Hematopoietic multipotent progenitor cell treated with erythropoietin and hydrocortisone succinate and interleukin-3 and kit ligand, for 15 days (in vitro differentiated cells): Measurements from ENCODE around the gene NPHP1.
"Not testable (repeated sequence)": the region's sequence is repeated elsewhere in the genome, so short reads cannot be mapped to it uniquely, and the experiment has no call there.

Experiments used
- DNase-seq: peaks from one replicate; pipeline ENCODE4 v3.0.0-alpha.2; 2015; ENCODE audit warnings: low spot score

The NPHP1 gene

DNA sequence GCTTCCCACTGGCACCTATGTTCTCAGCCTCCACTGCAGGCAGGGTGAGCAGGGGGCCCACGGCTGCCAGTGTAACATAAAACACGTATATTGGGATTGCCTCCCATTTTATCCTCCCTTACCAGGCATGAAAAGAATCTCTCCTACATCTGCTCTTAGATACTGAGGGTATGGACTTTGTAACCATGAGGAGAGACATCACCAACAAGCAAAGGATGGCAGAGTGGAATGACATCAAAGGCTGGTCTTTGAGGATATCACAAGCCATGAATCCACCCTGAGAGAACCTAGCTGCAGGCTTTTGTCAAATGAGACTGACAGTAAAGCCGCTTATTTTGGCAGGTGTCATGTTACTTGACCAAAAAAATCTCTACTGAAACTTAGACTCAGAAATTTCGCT is 7.4 kb downstream of the NPHP1 start:
- DNase-seq: no peak

DNA sequence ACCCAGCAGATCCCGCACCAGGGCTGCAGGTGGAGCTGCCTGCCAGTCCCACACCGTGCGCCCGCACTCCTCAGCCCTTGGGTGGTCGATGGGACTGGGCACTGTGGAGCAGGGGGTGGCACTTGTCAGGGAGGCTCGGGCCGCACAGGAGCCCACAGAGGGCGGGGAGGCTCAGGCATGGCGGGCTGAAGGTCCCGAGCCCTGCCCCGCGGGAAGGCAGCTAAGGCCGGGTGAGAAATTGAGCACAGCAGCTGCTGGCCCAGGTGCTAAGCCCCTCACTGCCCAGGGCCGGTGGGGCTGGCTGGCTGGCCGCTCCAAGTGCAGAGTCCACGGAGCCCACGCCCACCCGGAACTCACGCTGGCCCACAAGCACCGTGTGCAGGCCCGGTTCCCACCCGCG is 14.6 kb downstream of the NPHP1 start:
- not testable (repeated sequence) for DNase-seq

DNA sequence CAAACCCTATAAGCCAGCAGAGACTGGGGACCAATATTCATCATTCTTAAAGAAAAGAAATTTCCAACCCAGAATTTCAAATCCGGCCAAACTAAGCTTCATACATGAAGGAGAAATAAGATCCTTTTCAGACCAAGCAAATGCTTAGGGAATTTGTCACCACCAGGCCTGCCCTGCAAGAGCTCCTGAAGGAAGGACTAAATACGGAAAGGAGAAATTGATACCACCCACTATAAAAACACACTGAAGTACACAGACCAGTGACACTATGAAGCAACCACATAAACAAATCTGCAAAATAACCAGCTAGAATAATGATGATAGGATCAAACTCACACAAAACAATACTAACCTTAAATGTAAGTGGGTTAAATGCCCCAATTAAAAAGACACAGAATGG is 22.4 kb downstream of the NPHP1 start:
- no peak for DNase-seq

DNA sequence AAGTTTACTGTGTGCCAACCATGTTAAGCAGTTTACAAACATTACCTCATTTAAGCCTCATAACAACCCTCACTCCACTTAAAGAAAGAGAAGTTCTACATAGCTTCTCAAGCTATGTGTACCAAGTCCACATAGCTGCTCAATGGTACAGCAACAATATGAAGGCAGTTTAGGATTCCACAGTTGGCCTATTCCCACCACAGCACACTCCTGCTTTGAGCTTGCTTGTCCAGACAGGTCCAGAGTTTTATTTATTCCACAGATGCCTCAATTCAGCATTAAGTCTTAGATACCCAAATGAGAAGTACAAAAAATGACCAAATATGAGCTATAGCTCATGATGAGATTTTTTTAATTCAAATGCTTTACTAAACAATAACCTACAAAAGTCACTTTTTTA is 24.8 kb downstream of the NPHP1 start:
- DNase-seq: no peak

DNA sequence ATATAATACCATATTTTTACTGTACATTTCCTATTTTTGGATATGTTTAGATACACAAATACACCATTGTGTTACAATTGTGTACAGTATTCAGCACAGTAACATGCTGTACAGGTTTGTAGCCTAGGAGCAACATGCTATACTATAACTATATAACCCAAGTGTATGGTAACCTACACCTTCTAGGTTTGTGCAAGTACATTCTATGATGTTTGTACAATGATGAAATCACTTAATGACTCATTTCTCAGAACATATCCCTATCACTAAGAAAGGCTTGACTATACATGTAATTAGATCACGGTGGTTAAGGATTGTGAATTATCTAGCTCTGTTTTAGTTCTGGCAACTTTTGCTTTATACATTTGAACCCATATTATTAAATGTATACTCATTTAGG is 31.3 kb downstream of the NPHP1 start:
- DNase-seq: no peak

DNA sequence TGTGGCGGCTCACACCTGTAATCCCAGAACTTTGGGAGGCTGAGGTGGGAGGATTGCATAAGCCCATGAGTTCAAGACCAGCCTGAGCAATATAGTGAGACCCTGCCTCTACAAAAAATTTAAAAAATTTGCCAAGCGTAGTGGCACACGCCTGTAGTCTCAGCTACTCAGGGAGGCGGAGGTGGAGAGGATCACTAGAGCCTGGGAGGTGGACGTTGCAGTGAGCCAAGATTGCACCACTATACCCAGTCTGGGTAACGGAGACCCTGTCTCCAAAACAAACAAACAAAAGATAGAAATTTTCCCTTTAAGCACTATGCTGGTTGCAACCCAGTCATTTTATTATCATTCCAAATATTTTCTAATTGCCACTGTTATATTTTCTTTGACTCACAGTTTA is 32.3 kb downstream of the NPHP1 start:
- DNase-seq: no peak

DNA sequence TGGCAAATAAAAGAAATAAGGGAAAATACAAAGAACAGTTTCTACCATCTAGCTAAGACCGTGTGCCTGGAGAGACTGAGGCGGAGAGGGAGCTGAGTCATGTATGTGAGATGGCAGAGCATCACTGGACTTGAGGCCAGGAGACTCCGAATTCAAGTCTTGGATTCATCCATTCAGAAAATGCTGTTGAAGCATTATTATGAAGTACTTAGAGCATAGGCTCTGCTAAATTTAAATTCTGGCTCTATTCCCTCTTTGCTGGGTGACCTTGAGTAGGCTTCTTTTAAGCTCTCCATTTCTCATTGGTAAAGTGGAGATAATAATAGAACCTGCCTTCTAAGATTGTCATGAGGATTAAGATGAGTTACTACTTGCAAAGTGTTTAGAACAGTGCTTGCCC is 34.7 kb downstream of the NPHP1 start:
- no peak for DNase-seq

DNA sequence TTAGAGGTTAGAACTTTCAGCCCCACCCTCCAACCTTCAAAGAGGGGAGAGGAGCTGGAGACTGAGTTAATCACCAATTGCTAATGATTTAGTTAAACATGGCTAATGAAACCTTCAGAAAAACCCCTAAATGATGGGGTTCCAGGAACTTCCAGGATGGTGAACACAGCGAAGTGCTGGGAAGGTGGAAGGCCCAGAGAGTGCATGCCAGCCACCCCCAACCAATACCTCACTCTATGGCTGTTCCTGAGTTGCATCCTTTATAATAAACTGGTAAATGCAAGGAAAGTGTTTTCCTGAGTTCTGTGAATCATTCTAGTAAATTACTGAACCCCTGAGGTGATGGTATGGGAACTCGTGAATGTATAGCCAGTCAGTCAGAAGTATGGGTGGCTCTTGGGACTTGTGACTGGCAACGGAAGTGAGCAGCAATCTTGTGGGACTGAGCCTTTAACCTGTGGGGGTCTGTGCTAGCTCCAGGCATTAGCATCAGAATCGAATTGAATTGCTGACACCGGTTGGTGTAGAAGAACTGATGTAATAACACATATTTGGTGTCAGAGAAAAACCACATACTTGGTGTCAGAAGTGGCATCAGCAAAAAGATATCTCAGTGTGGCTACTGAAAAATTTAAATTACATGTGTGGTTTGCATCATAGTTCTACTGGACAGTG is 37.4 kb downstream of the NPHP1 start:
- no peak for DNase-seq

DNA sequence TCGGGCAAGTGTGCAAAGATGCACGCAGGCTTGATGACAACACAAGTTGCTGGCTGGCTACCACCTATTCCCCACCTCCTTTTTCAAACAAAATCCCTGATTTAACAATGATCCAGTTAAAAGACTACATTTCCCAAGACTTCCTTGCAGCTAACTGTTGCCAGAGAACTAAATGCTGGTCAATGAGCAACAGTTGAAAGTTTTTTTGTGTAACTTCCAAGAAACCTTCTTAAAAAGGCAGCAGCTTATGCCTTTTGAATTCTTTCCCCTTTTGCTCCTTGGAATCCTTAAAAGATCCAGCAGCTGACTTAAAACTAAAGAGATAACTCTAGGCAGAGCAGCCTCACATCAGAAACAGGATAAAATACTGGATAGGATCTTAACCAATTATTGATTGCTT is 38.5 kb downstream of the NPHP1 start:
- no peak for DNase-seq

DNA sequence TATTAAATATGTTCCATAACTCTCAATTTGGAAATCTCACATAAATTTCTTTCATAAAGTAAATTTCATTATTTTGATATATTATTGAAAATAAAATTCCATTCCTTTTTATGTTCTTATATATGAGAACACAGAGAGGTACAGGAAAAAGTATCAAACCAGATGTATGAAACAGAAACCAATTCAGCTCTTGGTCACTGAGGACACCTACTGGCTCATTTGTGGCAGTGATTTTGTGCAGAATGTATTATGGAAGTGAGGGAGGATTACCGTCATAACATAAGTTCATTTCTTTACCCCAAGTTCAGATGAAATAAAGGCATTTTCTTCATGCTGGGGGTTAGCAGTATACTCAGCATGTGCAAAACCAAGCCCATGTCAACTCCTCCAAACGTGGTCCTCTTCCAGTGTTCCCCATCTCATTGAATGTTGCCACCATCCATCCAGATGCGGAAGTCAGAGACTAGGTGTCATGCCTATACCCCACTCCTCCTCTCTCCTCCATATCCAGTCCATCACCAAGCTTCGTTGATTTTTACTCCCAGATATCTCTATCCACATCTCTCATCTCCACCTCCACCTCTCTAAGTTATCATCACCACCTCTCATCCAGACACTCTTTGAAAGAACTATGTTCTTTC is 47.5 kb downstream of the NPHP1 start:
- DNase-seq: no peak

DNA sequence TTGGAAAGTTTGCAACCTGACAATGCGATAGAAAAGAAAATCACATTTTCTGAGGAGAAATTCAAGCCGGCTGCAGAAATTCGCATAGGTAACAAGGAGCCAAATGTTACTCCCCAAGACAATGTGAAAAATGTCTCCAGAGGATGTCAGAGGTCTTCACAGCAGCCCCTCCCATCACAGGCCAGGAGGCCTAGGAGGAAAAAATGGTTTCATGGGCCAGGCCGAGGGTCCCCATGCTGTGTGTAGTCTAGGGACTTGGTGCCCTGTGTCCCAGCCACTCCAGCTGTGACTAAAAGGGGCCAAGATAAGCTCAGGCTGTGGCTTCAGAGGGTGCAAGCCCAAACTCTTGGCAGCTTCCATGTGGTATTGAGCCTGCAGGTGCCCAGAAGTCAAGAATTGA is 50.0 kb downstream of the NPHP1 start:
- DNase-seq: not testable (repeated sequence)

DNA sequence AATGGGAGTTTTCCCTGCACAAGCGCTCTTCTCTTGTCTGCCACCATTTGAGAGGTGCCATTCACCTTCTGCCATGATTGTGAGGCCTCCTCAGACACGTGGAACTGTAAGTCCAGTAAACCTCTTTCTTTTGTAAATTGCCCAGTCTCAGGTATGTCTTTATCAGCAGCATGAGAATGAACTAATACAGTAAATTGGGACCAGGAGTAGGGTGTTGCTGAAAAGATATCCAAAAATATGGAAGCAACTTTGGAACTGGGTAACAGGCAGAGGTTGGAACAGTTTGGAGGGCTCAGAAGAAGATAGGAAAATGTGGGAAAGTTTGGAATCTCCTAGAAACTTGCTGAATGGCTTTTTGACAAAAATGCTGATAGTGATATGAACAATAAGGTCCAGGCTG is 50.6 kb downstream of the NPHP1 start:
- DNase-seq: not testable (repeated sequence)

DNA sequence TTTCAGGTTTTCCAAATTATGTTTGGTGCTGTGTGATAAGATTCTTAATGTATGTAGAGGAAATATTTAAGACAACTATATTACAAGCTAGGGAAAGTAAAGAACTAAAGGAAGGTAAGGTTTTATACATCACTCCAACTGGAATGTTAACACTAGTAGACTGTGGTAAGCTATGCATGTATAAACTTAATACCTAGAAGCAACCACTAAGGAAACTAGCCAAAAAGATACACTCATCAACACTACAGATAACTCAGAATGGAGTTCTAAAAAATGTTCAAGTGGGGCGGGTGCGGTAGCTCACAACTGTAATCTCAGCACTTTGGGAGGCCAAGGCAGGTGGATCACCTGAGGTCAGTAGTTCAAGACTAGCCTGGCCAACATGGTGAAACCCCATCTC is 51.4 kb downstream of the NPHP1 start:
- DNase-seq: no peak

DNA sequence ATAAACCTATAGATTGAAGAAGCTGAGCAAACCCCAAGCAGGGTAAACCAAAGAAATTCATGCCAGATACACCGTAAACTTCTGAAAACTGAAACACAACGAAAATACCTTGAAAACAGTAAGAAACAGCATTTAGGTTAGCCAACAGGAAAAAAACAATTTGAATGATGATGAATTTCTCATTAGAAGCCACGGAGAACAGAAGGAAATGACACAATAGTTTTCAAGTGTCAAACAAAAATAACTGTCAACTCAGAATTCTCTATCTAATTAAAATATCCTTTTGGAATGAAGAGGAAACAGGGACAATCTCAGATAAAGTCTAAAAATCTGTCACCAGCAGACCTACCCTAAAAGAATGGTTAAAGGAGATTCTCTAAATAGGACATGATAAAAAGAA is 51.9 kb downstream of the NPHP1 start:
- DNase-seq: no peak

DNA sequence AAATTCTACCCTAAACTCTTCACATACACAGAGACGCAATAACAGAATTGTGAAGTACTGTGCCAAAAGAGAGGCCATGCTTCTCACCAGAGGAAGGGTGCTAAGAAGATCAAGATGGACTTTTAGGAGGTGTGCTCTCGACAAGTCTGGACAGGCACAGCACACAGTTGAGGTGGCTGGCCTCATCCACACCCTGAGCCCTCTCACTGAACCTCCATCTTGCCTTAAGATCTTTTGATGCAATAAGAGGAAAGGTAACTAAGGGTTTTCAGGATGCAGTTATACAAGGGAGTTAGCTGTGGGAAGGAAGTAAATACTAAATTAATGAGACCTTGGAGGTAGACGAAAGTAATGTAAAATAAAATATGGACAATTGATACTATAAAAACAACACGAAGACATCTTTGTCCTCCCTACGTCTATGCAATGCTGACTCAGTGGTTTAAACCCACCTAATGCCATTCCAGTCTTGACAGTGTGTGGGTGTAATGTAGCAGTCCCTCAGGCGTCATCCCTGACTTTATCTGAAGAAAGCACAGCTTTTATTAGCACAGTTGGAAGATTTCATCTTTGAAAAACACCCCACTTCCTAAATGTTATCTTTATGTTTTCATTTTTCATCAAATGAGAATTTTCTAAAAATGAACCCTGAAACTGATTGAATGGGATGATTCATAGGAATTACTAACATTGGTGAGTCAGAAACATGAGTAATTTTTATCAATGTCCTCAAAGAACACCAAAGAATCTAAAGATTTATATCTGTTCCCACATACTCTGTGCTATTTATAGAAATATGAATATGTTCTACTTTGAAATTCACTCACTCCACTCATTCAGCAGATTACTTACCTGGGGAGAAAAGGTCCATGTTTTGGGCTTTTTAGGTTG is 55.2 kb downstream of the NPHP1 start:
- no peak for DNase-seq

DNA sequence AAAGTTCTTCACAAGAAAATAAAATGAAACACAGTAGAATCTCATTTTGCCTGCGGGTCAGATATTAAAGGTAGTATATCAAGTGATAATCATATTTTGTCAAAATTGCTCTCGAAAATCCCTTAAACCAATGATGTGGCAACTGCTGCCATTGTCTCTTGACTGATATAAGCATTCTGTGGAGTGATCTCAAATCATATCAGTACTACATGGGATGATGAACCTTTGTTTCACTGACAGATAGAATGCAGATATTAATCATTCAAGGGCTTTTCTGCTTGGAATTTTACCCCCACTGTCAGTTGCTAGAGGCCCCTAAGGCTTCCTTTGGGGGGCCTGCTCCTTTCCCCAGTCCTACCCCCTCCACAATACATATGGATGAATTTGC is 57.9 kb downstream of the NPHP1 start:
- DNase-seq: no peak

DNA sequence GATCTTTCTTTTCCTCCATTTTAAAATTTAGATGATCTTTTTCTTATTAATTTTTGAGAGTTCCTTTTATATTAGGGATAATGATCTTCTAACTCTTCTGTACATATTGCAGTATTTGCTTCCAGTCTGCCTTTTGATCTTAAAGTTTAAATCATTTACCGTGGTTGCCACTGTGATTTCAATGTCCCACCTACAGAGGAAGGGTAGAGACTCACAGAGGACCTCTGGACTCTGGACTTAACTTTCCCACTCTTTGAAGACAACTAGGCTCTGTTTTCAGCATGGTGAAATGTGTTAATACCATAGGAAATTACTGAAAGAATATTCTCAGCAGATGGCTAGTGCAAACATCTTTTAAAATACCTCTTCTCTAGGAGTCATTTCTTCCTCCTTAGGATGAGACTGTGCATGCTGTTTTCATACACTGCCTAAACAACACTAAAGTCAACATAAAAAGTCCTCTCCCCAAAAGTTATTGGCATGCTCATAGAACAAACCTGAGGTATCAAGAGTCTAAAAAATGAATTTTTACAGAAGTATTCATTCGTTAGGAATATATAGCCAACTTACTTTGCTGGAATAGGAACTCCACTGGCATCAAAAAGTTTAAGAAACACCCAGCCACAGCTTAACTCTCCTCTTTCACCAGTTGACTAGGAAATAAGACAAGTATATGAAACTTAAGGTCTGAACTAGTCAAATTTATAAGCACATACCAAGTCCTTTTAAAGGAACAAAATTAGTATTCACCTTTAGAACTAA is 58.4 kb downstream of the NPHP1 start:
- no peak for DNase-seq

DNA sequence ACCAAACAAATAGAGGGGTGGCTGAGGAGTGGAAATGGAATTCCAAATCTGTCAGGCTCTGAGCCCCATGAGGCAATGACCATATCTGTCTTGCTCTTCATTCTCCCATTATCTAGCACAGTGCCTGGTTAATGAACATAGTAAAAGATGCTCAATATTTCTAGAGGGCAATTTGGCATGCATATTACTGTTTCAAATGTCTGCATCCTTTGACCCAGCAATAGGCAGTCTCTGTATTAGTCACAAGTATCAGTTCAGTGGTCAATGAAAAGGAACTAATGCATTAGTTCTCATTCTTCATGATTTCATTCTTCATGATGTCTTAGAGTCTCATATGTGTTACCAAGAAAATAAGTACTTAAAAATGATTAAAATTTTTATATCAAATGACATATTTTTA is 60.8 kb downstream of the NPHP1 start:
- DNase-seq: no peak

DNA sequence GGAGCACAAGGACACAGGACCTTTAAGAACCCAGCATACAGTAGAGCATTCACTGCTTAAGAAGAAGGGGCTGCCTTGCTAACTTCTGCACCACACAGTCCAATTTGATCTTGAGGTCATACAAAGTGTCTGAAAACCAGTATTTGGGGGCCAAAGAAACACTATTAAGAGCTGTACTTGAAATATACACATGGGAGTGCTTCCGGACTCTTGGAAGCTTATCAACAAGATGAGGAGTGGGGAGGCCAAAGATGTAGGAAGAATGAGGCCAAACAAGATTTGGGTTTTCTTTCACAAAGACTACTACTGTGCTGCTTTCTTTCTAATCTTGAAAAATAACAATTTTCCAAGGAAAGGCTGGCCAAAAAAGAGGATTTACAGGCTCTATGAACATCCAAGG is 64.4 kb downstream of the NPHP1 start:
- no peak for DNase-seq

DNA sequence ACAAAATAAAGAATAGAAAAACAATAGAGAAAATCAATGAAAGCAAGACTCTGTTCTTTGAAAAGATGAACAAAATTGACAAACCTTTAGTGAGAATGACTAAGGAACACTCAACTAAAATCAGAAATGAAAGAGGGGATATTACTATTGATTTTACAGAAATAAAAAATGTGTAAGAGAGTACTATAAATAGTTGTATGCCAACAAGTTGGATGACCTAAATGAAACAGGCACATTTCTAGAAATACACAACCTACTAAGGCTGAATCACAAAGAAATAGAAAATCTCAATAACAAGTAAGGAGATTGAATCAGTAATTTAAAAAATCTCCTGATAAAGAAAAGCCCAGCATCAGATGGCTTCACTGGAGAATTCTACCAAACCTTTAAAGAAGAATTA is 70.8 kb downstream of the NPHP1 start:
- no peak for DNase-seq

DNA sequence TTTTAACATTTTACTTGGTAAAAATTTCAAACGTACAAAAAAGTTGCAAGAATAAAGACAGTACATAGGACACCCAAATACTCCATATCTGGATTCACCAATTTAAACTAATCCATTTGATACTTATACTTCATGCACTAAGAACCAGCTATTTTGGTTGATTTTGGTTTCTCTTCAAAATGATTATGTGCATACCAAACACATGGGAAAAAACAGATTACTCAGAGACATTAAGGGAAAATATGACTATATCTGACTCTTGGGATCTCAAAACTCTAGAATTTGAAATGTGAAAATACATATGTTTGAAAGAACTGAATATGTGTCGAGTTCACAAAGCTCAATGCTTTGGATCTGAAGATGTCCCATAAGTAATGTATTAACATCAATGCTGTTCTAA is 73.6 kb downstream of the NPHP1 start:
- DNase-seq: no peak

DNA sequence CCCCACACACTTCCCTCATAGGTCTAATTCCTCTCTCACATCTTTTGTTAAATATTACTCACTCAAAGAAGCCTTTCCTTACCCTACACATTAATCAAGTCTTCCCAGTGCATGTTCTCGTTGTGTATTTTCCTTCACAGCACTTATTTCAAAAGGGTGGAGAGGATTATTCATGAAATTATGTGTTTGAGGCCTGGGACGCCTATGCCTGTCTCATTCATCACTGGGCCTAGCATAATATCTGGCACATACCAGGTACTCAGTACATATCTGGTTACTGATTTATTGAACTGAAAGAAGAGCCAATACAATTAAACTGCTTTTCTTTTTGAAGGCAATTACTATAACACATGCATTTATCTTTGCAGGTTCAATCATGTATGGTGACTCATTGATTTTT is 74.1 kb downstream of the NPHP1 start:
- DNase-seq: no peak

DNA sequence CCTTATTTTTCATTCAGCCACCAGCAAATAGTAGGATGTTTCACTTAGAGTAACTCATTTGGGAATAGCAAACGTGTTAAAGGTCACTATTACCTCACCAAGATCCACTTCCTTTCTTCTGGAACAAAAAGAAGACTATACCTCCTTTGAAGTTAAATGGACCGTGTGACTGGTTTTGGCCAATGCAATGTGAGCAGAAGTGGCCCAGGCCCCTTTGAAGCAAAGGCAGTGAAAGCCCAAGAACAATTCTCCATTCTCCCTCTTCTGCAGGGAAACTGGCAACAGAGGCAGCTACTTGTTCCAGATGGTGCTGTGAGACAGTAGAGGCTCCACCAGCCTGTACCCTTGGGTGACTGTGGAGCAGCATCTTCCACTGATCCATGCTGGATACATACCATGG is 77.9 kb downstream of the NPHP1 start:
- DNase-seq: no peak
